ENCODE results near the gene WNT3A. TPM values are rescaled to one million over a fixed set of nuclear protein-coding genes. Genes with fewer than 3 reads are reported as not detected.

The WNT3A gene
- total RNA-seq, 1 experiment from 2014 or later: not detected

- TF ChIP-seq CTCF (IDR thresholded peaks at IDR 0.05; ENCODE audit: unreplicated experiment): no peak
- CTCF ChIA-PET: no interaction called here
- BruUV-seq (replicated peaks): TSS peak; percentile 72
- intact Hi-C loops (cut with micrococcal nuclease; ENCODE audit: unreplicated experiment): no loop called here
- H3K27me3 Mint-ChIP-seq (ENCODE audit: unreplicated experiment): no peaks in the 10 kb centered on the region
- peaks cover 34% of the 10 kb centered on the region for H3K4me1 Mint-ChIP-seq (ENCODE audit: low read depth, unreplicated experiment)
- peaks cover 68% of the 10 kb centered on the region for H3K36me3 Mint-ChIP-seq (ENCODE audit: insufficient read depth, unreplicated experiment)
- H3K4me3 Mint-ChIP-seq (ENCODE audit: low read depth, unreplicated experiment): peak overlapping the region; percentile 89
- DNase-seq: no peak
- H3K27ac Mint-ChIP-seq (ENCODE audit: unreplicated experiment): peak overlapping the region; percentile 86
- H3K9me3 Mint-ChIP-seq (ENCODE audit: low read depth, unreplicated experiment): no peaks in the 10 kb centered on the region
Measured at GRCh38 chr1:228108055-228108690, 101.4 kb downstream of the WNT3A start.

- TF ChIP-seq CTCF (IDR thresholded peaks at IDR 0.05; ENCODE audit: unreplicated experiment): no peak
- intact Hi-C loops (cut with micrococcal nuclease; ENCODE audit: unreplicated experiment): no loop called here
- Mint-ChIP-seq H3K36me3 (ENCODE audit: insufficient read depth, unreplicated experiment) (peaks cover 62% of the 10 kb centered on the region), H3K4me3 (ENCODE audit: low read depth, unreplicated experiment) (peak overlapping the region; percentile 89), H3K9me3 (ENCODE audit: low read depth, unreplicated experiment) (no peaks in the 10 kb centered on the region), H3K27me3 (ENCODE audit: unreplicated experiment) (no peaks in the 10 kb centered on the region), H3K4me1 (ENCODE audit: low read depth, unreplicated experiment) (peaks cover 34% of the 10 kb centered on the region), H3K27ac (ENCODE audit: unreplicated experiment) (peak overlapping the region; percentile 86)
- CTCF ChIA-PET: no interaction called here
- no peak for DNase-seq
- no TSS peak for BruUV-seq (replicated peaks)
Measured at GRCh38 chr1:228108742-228109072, 101.9 kb downstream of the WNT3A start.

- intact Hi-C loops (cut with micrococcal nuclease; ENCODE audit: unreplicated experiment): no loop called here
- Mint-ChIP-seq H3K27ac (ENCODE audit: unreplicated experiment) (peak within 1 kb of the TSS; percentile 86), H3K36me3 (ENCODE audit: insufficient read depth, unreplicated experiment) (peaks cover 56% of the 10 kb centered on the region), H3K9me3 (ENCODE audit: low read depth, unreplicated experiment) (no peaks in the 10 kb centered on the region), H3K27me3 (ENCODE audit: unreplicated experiment) (no peaks in the 10 kb centered on the region), H3K4me3 (ENCODE audit: low read depth, unreplicated experiment) (peak within 1 kb of the TSS; percentile 89), H3K4me1 (ENCODE audit: low read depth, unreplicated experiment) (peaks cover 31% of the 10 kb centered on the region)
- no peak for TF ChIP-seq CTCF (IDR thresholded peaks at IDR 0.05; ENCODE audit: unreplicated experiment)
- BruUV-seq (replicated peaks): no TSS peak
- peak; percentile 99 for DNase-seq
- CTCF ChIA-PET: interaction anchor here (1.0 to 1.6 kb wide), 5 partner anchors 10 to 110 kb away, joined by 4 to 7 read pairs (median 5); partner anchors contain the start of gene IBA57
Measured at GRCh38 chr1:228109073-228109961, 102.5 kb downstream of the WNT3A start, which contains the start of gene MRPL55. Gene MRPL55 (minus strand): TSS chr1:228109299. CDS start chr1:228108260, 1,039 bp downstream.

GRCh38 chr1:228109962-228110488, 103.2 kb downstream of the WNT3A start:
- CTCF ChIA-PET: interaction anchor here (1.0 to 1.6 kb wide), 5 partner anchors 9 to 111 kb away, joined by 4 to 7 read pairs (median 5); partner anchors contain the start of gene IBA57
- no TSS peak for BruUV-seq (replicated peaks)
- H3K4me3 Mint-ChIP-seq (ENCODE audit: low read depth, unreplicated experiment): peak overlapping the region; percentile 89
- DNase-seq: no peak
- H3K9me3 Mint-ChIP-seq (ENCODE audit: low read depth, unreplicated experiment): no peaks in the 10 kb centered on the region
- H3K4me1 Mint-ChIP-seq (ENCODE audit: low read depth, unreplicated experiment): peaks cover 25% of the 10 kb centered on the region
- H3K27me3 Mint-ChIP-seq (ENCODE audit: unreplicated experiment): no peaks in the 10 kb centered on the region
- no peak for TF ChIP-seq CTCF (IDR thresholded peaks at IDR 0.05; ENCODE audit: unreplicated experiment)
- peaks cover 49% of the 10 kb centered on the region for H3K36me3 Mint-ChIP-seq (ENCODE audit: insufficient read depth, unreplicated experiment)
- peak overlapping the region; percentile 86 for H3K27ac Mint-ChIP-seq (ENCODE audit: unreplicated experiment)
- intact Hi-C loops (cut with micrococcal nuclease; ENCODE audit: unreplicated experiment): no loop called here

Data from Calu3 (cell line).